Tongue (tissue), 2 donors: ENCODE measurements around the gene TMEM245. TPM values are rescaled to one million over a fixed set of nuclear protein-coding genes. Genes with fewer than 3 reads are reported as not detected.

Experiments used
- DNase-seq: peaks from one replicate; pipeline ENCODE4 v3.0.0-alpha.2; 2015
- total RNA-seq: library from RNA; depleted of rRNA; stranded (reverse); fragments of >200 nt; gene quantifications from one replicate; pipeline ENCODE4 v1.2.3, GENCODE V29; 2014

The TMEM245 gene
- total RNA-seq, 1 donor from 2014 or later: 79.0 TPM

DNA sequence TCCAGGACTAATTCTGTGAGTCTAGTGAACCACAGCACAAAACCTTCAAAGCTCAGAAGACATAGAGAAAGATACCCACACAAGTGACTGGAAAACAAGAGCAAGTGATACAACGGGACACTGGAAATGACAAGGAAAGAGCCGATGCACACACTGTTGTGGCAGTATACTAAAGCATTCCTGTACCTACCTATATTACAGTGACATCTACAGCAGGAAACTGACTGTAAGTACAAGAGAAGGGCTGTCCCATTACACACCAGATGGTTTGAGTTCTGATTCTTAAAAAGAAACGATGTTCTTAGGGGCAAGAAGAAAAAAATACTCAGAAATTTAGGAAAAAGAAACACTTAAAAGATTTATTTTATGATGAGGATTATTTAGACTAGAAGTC is 18.5 kb downstream of the TMEM245 start:
- DNase-seq: no peak

DNA sequence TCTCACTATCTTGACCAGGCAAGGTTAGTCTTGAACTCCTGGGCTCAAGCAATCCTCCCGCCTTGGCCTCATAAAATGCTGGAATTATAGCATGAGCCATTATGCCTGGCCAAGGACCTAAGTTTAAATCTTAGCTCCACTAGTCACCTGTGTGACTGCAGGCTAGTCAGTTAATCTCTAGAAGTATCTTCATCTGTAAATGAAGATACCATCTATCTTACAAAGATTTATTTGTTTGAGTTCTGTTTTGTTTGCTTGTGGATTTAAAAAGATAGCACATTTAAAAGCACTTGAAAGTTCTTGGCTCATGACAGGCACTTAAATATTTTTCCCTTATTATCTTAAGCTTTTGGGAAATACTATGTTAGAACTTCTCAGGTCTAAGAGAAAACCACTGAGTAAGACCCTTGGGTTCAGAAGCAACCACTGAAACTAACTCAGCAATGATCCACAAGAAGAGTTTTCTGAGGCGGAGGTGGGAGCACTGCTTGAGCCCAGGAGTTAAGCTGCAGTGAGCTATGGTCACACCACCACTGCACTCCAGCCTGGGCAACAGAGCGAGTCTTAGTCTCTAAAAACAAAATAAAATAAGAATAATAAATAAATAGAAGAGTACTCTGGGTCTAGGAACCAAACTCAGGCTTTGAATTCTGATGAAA is 19.1 kb downstream of the TMEM245 start:
- no peak for DNase-seq

DNA sequence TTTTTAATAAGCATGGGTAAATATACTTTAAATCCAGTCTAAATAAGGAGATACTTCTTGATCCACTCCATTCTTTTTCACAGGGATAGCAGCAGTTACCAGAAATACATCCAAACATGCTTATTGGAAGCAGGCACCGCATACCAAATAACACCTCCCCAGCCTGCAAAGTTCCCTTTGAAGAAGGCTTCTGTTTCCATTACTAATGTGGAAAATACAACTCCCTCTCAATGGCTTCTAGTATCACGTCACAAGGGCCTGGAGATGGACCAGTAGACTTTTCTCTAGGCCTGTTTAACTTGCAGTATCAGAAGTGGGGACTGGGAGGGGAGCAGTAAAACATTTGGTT is 20.8 kb downstream of the TMEM245 start:
- DNase-seq: peak; percentile 60

DNA sequence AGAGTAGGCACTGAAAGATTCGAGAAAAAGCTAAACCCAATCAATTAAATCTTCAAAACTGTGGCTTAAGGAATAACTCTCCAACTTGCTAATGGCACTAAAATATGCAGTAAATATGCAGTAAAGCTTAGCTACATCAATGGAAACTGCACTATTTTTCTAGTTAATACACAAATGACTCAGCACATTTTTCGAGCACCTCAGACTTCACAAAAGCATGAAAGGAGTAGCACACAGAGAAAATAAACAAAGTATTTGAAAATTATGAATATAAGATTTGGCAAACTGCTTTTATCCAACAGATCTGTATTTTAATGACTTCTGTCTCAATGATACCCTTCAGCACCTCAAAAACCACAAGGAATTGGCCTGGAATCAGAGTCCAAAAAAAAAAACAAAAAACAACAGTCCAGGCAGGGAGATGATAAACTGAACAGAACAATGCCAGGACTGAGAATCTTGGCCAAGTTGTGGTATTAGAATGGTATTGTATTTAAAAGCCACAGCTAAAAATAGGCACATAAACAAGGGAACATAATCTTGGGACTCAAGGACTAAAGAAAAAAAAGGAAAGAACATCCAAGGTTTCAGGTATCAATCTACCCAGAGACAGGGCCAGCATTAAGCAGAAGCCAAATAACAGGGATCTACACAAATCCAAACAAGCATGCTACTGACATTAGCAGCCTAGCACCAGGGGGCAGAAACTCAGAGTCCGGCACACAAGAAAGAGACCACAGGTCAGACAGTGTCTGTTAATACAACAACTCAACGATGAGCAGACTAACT is 21.4 kb downstream of the TMEM245 start:
- peak; percentile 61 for DNase-seq

- DNase-seq: no peak
Observed at GRCh38 chr9:109097146-109097545, 22.6 kb downstream of the TMEM245 start.

DNA sequence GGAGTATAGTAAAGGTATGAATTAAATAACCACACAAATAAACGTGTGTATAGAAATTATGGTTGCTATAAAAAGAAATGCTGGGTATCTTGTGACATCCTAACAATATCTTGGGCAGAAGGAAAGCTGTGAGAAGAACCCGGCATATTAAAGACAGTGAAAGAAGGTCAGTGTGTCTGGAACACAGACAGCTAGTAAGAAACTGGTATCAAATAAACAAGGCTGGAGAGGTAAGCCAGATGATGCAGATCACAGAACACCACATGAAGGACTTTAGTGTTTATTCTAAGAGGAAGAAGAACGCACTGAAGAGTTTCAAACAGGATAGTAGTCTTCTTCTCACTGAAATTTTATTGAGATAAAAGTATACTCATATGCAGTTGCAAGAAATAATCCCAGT is 24.4 kb downstream of the TMEM245 start:
- DNase-seq: no peak

GRCh38 chr9:109094268-109094667 is 25.5 kb downstream of the TMEM245 start:
- DNase-seq: no peak

DNA sequence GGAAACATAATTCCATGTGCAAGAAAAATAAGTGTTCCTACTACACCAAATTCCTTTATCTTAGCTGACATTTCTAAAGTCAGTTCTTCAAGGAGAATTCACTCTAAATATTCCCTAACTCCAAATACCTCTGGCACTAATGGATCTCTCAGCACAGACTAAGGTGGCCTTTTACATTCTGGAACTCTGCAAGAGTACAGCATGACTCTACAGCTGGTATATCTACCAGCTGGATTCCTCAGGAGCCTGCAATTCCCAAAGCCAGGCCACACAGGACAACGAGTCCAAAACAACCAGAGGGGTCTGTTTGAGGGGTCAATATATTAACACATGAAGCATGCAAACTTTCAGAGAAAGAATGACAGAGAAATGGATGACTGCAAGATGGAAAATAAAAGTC is 27.2 kb downstream of the TMEM245 start:
- DNase-seq: no peak

GRCh38 chr9:109092051-109092580 is 27.6 kb downstream of the TMEM245 start:
- no peak for DNase-seq

DNA sequence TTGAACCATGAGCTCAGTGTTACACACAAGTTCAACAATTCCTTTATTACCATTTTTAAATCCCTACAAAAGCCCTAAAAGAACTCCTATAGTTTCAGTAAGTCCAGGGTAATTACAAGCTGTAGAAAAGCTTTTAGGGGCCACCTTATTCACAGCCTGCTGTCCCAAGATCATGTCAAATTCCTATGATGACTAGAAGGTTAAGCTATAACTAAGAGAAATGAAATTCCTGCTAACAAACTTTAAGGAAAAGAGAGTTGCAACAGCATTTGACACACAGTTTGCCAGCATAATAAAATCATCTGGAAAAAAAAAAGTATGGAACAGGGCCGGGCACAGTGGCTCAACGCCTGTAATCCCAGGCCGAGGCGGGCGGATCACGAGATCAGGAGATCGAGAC is 31.5 kb downstream of the TMEM245 start:
- DNase-seq: no peak

- no peak for DNase-seq
Observed at GRCh38 chr9:109087795-109088194, 32.0 kb downstream of the TMEM245 start.

- no peak for DNase-seq
Observed at GRCh38 chr9:109086221-109086620, 33.5 kb downstream of the TMEM245 start.

DNA sequence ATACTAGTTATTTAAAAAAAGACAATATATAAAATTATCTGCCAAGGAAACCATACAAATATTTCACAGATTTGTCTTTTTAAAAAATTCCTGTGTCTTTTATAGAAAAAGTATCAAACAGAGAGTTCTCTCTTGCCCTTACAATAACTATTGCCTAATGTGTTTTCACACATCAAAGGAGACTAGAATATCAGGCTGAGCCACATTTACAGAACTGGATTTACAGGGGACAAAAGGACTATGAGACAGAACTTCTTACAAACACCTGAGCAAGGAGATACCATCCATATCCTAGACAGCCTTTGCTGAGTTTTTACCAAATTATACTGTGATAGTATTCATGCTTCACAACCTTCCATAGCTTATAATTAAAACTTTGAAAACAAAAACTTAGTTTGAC is 34.2 kb downstream of the TMEM245 start:
- no peak for DNase-seq

GRCh38 chr9:109083813-109084405 is 35.8 kb downstream of the TMEM245 start:
- DNase-seq: no peak

DNA sequence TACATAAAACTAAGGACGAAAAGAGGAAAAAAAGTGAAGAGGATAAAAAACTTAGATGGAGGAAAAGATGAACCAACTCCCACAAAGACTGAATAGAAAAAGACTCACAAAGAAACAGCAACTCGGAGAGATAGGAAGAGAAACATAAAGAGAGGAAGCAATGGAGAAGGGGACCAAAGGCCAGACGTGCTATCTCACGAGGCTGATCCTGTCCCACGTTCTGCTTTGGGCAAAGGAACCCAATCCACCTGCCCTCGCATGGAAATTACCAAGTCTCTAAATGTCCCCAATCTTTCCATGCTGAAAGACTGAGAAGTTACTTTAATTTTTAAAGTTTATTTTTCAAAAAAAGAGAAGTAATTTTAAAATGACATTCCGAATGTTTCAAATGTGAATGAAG is 36.6 kb downstream of the TMEM245 start:
- no peak for DNase-seq

DNA sequence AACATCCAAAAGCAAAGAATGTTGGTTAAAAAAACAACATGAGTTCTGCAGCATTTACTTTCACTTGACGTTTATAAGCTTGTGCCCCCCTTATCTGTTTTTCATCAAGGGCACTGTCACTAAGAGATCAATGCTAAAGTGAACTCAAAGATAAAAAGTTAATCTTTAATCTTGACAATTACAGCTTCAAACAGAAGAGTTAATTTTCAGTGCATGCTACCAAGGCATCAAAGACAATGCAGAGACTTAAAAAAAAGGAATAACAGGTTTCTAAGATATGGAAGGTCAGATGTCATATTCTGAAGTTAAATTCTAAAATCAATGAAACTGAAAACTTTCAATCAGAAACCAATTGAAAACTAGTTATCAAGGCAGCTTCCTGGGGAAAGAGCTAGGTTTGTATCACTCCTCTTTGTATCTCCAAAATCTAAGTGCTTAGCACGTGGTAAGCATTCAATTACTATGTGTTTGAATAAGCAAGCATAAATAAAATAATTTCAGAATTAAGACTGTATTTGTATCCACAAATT is 37.6 kb downstream of the TMEM245 start:
- DNase-seq: no peak

DNA sequence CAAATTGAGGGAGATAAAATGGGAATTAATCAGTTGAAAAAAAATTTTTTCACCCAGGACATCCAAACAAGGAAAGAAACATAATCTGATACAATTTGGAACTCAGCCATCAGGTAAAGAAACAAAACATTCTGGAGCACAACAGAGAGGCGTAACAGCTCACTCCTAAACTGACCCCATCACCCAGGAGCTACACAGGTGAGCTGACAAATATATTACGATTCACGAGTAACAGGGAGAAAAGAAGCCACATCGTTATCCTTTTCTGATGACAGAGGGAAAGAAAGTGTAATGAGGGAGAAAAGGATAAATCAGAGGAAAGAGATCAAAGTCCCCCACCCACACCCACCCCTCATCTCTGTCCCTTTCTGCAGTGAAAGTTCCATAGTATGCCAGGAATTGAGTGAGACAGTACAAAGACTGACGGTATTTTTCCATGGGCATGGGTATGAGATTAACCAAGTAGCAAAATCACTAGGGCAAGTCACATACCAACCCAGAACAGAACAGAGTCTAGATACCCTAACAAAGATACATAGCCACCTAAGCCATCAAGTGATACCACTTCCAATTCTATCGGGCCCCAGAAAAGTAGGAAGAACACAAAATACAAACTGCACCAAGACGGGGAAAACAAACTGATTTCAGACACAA is 45.4 kb downstream of the TMEM245 start:
- no peak for DNase-seq

DNA sequence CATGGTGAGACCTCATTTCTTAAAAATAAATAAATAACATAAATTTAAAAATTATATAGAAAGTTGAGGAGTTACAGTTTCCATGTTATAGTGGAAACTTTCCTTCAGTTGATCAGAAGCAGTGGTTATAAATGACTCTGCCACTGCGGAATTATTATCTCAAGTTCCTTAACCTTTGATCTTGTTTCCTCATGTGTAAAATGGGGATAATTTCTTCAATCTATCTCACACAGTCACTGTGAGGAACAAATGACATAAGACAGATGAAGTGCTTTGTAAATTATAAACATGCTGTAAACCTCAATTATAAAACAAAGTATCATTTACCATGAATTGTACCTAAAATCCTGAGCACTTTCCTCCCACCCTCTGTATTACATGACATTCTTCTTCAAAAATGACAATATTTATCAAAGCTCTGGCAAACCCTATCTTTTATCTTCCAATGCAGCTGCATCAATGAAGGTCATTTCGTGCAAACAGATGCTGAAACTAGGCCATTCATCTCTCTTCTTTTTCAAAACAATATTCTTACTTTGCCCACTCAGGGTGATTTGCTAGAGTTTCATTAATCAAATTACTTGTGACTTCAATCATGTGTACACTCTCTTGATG is 46.8 kb downstream of the TMEM245 start:
- no peak for DNase-seq

GRCh38 chr9:109072133-109072692 is 47.5 kb downstream of the TMEM245 start:
- no peak for DNase-seq

GRCh38 chr9:109068764-109069163 is 51.0 kb downstream of the TMEM245 start:
- no peak for DNase-seq

- DNase-seq: no peak
Observed at GRCh38 chr9:109064963-109065702, 54.6 kb downstream of the TMEM245 start.
